Uterus (tissue), 2 donors: ENCODE data around the gene PSMD1.

Source experiments
- CTCF ChIP-seq, 4 experiments: fragments of 200-600 bp in 2 of 4; fragments of 450-650 bp in 2 of 4; sonication (generic) in 2 of 4; IDR thresholded peaks; one replicate each; pipeline ENCODE4 v1.5.1; 2016 to 2019; ENCODE audit warnings: antibody characterized with exemption in 4 of 4, mild to moderate bottlenecking in 2 of 4, moderate library complexity in 1 of 4
- POLR2A ChIP-seq, 2 donors: fragments of 450-650 bp; IDR thresholded peaks; one replicate each; pipeline ENCODE4 v1.6.1; 2016; ENCODE audit warnings: antibody characterized with exemption in 2 of 2, mild to moderate bottlenecking in 1 of 2, moderate library complexity in 1 of 2

DNA sequence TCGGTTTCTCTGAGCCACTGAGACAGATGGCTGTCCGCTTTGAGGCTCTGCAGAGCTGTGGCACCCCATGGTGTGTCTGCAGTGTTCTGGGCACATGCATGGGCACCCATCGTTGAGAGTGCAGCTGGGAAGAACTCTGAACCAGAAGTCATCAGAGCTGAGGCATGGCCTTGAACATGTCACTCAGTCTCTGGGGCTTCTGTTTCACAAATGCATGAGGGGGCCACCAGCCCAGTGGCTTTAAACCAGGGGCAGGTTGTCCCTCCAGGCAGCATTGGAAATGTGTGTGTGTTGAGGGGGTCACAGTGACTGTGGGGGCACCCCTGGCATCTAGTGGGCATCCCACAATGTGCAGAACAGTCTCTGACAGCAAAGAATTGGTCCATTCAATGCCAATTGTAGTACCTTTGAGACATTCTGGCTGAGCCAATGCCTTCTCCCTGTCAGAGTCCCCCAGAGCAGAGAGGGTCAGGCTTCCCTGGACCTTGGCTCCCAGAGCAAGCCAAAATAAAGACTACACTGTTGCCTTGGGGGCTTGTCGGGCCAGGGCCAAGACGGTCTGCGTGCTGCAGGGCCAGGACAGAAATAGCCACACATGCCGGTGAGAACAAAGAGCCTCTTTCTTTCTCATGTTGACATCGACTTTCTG is 9.3 kb upstream of the PSMD1 start:
- TF ChIP-seq CTCF (IDR thresholded peaks at IDR 0.05) (no peak), POLR2A (IDR thresholded peaks at IDR 0.05) (no peak)
